Endothelial cell of umbilical vein (primary cell): ENCODE measurements around the gene ZNF385D. TPM values are rescaled to one million over a fixed set of nuclear protein-coding genes. Genes with fewer than 3 reads are reported as not detected.

Experiments
- BruUV-seq: library from RNA; stranded (reverse); fragments of 400-500 nt; replicated peaks from 2 replicates; lab custom pipeline; 2021; lab: Mats Ljungman, UMichigan
- CTCF ChIA-PET: fragments of 300-600, 350-600 bp; sonication (Branson Sonifier 250); formaldehyde crosslinking; loops from one replicate; lab custom pipeline; 2021; ENCODE audit warnings: antibody characterized with exemption, inconsistent platforms; lab: Charles Lee
- POLR2A ChIA-PET: fragments of 300-600, 350-600 bp; sonication (Branson Sonifier 250); formaldehyde crosslinking; loops from one replicate; lab custom pipeline; 2021; ENCODE audit warnings: antibody characterized with exemption, inconsistent platforms; lab: Charles Lee
- DNase-seq: peaks from one replicate; pipeline ENCODE4 v3.0.0-alpha.2; 2011; ENCODE audit warnings: low read depth, low spot score
- FAIRE-seq: peaks from 2 replicates; lab custom pipeline; 2011; peaks lifted over from hg19 to GRCh38; lab: Jason Lieb, UNC
- H2AFZ ChIP-seq: 2 replicates; pipeline ENCODE4 v1.6.0; 2012; ENCODE audit warnings: low read depth, low read length, control low read depth, inconsistent platforms
- H3K27ac ChIP-seq: 2 replicates; pipeline ENCODE4 v1.5.1; 2011; ENCODE audit warnings: low read depth, mild to moderate bottlenecking, control low read depth, low read length, moderate library complexity; ENCODE audit not compliant: insufficient read depth
- H3K27me3 ChIP-seq, 2 experiments: 2 replicates each; pipeline versions ENCODE4 v1.6.0 to v1.6.1; 2011; ENCODE audit warnings: low read length in 2 of 2, mixed read lengths in 1 of 2; ENCODE audit not compliant: control insufficient read depth in 2 of 2, insufficient read depth in 2 of 2
- H3K36me3 ChIP-seq, 2 experiments: 2 replicates in 1 of 2; 3 replicates in 1 of 2; pipeline ENCODE4 v1.5.1; 2011; ENCODE audit warnings: low read length in 2 of 2, mild to moderate bottlenecking in 1 of 2, moderate library complexity in 1 of 2; ENCODE audit not compliant: control insufficient read depth in 2 of 2, insufficient read depth in 2 of 2; ENCODE audit errors: extremely low read depth in 1 of 2
- H3K4me1 ChIP-seq: 3 replicates; pipeline ENCODE4 v1.5.1; 2011; ENCODE audit warnings: mild to moderate bottlenecking, low read length; ENCODE audit not compliant: control insufficient read depth, insufficient read depth; ENCODE audit errors: extremely low read depth
- H3K4me2 ChIP-seq: 2 replicates; pipeline ENCODE4 v1.6.1; 2011; ENCODE audit warnings: low read length, control low read depth, mixed read lengths; ENCODE audit not compliant: insufficient read depth
- H3K4me3 ChIP-seq, 3 experiments: fragments of 200-600 bp in 1 of 3; sonication (generic), shearing (Covaris generic) in 1 of 3; replicated peaks in 1 of 3; 2 replicates each; pipeline ENCODE4 v1.5.1; 2011 to 2016; ENCODE audit warnings: control low read depth in 3 of 3, low read length in 3 of 3, mild to moderate bottlenecking in 2 of 3, inconsistent platforms in 1 of 3, low read depth in 1 of 3, moderate library complexity in 1 of 3; ENCODE audit not compliant: insufficient read depth in 1 of 3
- H3K79me2 ChIP-seq: 2 replicates; pipeline ENCODE4 v1.6.0; 2012; ENCODE audit warnings: low read length, inconsistent platforms; ENCODE audit not compliant: control insufficient read depth, insufficient read depth
- H3K9ac ChIP-seq: replicated peaks from 2 replicates; pipeline ENCODE3; 2011; ENCODE audit warnings: low read length, control low read depth; ENCODE audit not compliant: insufficient read depth; ENCODE audit errors: extremely low read depth
- H3K9me1 ChIP-seq: replicated peaks from 3 replicates; pipeline ENCODE4 v1.6.0; 2011; ENCODE audit warnings: mild to moderate bottlenecking, low read length; ENCODE audit not compliant: control insufficient read depth, insufficient read depth; ENCODE audit errors: extremely low read depth
- H3K9me3 ChIP-seq: replicated peaks from 2 replicates; pipeline ENCODE4 v1.5.1; 2012; ENCODE audit warnings: low read length, inconsistent platforms; ENCODE audit not compliant: control insufficient read depth, insufficient read depth
- H4K20me1 ChIP-seq: replicated peaks from 2 replicates; pipeline ENCODE3; 2011; ENCODE audit warnings: mild to moderate bottlenecking, low read length; ENCODE audit not compliant: control insufficient read depth, insufficient read depth; ENCODE audit errors: extremely low read depth
- EZH2 ChIP-seq: IDR thresholded peaks from 2 replicates; pipeline ENCODE4 v1.6.1; 2012; ENCODE audit warnings: borderline replicate concordance, low read depth, mild to moderate bottlenecking, moderate library complexity, low read length, inconsistent platforms; ENCODE audit not compliant: severe bottlenecking
- FOS ChIP-seq: IDR thresholded peaks from 2 replicates; pipeline ENCODE4 v1.6.1; 2011; ENCODE audit warnings: mild to moderate bottlenecking, low read length, moderate library complexity, borderline replicate concordance; ENCODE audit not compliant: insufficient read depth
- GATA2 ChIP-seq: IDR thresholded peaks from 2 replicates; pipeline ENCODE4 v1.7.0; 2011; ENCODE audit warnings: low read depth, mild to moderate bottlenecking, moderate library complexity, mixed read lengths, low read length; ENCODE audit not compliant: insufficient read length, insufficient read depth
- JUN ChIP-seq: IDR thresholded peaks from 2 replicates; pipeline ENCODE4 v1.6.1; 2011; ENCODE audit warnings: borderline replicate concordance, low read depth; ENCODE audit not compliant: insufficient read length, insufficient read depth
- MYC ChIP-seq: IDR thresholded peaks from one replicate; pipeline ENCODE4 v1.6.1; 2011; ENCODE audit warnings: mild to moderate bottlenecking, low read depth, low read length
- POLR2A ChIP-seq: IDR thresholded peaks from 2 replicates; pipeline ENCODE4 v1.6.1; 2012; ENCODE audit warnings: low read depth, mild to moderate bottlenecking, control low read depth, low read length
- POLR2AphosphoS5 ChIP-seq: IDR thresholded peaks from 2 replicates; pipeline ENCODE4 v1.6.1; 2012; ENCODE audit warnings: low read depth, mild to moderate bottlenecking, control low read depth, low read length, moderate library complexity; ENCODE audit not compliant: insufficient read depth
- dilution Hi-C: fragments of 300-500 bp; cut with MboI; formaldehyde crosslinking; loops from one replicate; pipeline ENCODE4 v1.15.0; 2019; ENCODE audit warnings: low sequenced_read_pairs; ENCODE audit not compliant: extremely low pct_ligation_motif_present
- intact Hi-C: fragments of 100-400 bp; cut with micrococcal nuclease; formaldehyde crosslinking; loops from one replicate; pipeline ENCODE4 v1.10.0; 2022
- polyA plus RNA-seq, 4 experiments: library from polyadenylated mRNA; depleted of rRNA in 3 of 4; stranded (reverse) in 3 of 4; unstranded in 1 of 4; fragments of >200 nt; gene quantifications; 2 replicates each; pipeline versions ENCODE4 v1.2.1 to v1.2.3, GENCODE V29; 2011 to 2012; ENCODE audit warnings: missing spikeins in 1 of 4
- total RNA-seq: library from RNA; stranded (reverse); gene quantifications from 2 replicates; pipeline ENCODE4 v1.2.3, GENCODE V29; 2021
- TF ChIP-seq, protein P1 (sequence below), 2 donors: IDR thresholded peaks; 1 replicate in 1 of 2; 2 replicates in 1 of 2; pipeline ENCODE4 v1.5.1; 2011; ENCODE audit warnings: low read length in 2 of 2, mild to moderate bottlenecking in 2 of 2, moderate library complexity in 2 of 2, control low read depth in 1 of 2, inconsistent platforms in 1 of 2, low read depth in 1 of 2; ENCODE audit not compliant: insufficient read depth in 1 of 2; ENCODE audit errors: extremely low read depth in 1 of 2
- TF ChIP-seq, protein P2 (sequence below): IDR thresholded peaks from 2 replicates; pipeline ENCODE4 v1.6.1; 2011; ENCODE audit not compliant: insufficient read depth, insufficient read length

ZNF385D gene
- total and polyA plus RNA-seq, 2 donors (not counting 3 experiments of a cell fraction or from before 2014, with no cell fraction given), result not detected

- H3K79me2 ChIP-seq, result no peaks in the 10 kb centered on the region
- ChIA-PET CTCF (no interaction called here), POLR2A (no interaction called here)
- BruUV-seq, result no TSS peak
- H3K9me1 ChIP-seq, result no peaks in the 10 kb centered on the region
- DNase-seq, result no peak
- H3K36me3 ChIP-seq, result no peaks in the 10 kb centered on the region
- H4K20me1 ChIP-seq, result no peaks in the 10 kb centered on the region
- dilution Hi-C loops, result no loop called here
- no peak overlapping the region for H3K4me2 ChIP-seq
- H3K27me3 ChIP-seq, result no peaks in the 10 kb centered on the region
- H3K9me3 ChIP-seq, result no peaks in the 10 kb centered on the region
- no peak overlapping the region for H2AFZ ChIP-seq
- H3K27ac ChIP-seq, result no peak overlapping the region
- H3K4me1 ChIP-seq, result no peaks in the 10 kb centered on the region
- H3K9ac ChIP-seq, result no peak overlapping the region
- no peak for FAIRE-seq
- intact Hi-C loops, result no loop called here
- TF ChIP-seq GATA2 (no peak), EZH2 (no peak), JUN (no peak), POLR2AphosphoS5 (no peak), MYC (no peak), POLR2A (no peak), FOS (no peak)
- TF ChIP-seq, protein P1, sequence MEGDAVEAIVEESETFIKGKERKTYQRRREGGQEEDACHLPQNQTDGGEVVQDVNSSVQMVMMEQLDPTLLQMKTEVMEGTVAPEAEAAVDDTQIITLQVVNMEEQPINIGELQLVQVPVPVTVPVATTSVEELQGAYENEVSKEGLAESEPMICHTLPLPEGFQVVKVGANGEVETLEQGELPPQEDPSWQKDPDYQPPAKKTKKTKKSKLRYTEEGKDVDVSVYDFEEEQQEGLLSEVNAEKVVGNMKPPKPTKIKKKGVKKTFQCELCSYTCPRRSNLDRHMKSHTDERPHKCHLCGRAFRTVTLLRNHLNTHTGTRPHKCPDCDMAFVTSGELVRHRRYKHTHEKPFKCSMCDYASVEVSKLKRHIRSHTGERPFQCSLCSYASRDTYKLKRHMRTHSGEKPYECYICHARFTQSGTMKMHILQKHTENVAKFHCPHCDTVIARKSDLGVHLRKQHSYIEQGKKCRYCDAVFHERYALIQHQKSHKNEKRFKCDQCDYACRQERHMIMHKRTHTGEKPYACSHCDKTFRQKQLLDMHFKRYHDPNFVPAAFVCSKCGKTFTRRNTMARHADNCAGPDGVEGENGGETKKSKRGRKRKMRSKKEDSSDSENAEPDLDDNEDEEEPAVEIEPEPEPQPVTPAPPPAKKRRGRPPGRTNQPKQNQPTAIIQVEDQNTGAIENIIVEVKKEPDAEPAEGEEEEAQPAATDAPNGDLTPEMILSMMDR (IDR thresholded peaks at IDR 0.05; ENCODE audit: extremely low read depth in 1 of 2, insufficient read depth in 1 of 2, low read depth in 1 of 2, low read length in 2 of 2), result no peak
- TF ChIP-seq, protein P2, sequence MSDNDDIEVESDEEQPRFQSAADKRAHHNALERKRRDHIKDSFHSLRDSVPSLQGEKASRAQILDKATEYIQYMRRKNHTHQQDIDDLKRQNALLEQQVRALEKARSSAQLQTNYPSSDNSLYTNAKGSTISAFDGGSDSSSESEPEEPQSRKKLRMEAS, result no peak
- H3K4me3 ChIP-seq, result no peak overlapping the region
Observed at GRCh38 chr3:21704796-21705195, 46.2 kb downstream of the ZNF385D start.
